ENCODE data around the gene SRRM5. TPM values are rescaled to one million over a fixed set of nuclear protein-coding genes. Genes with fewer than 3 reads are reported as not detected.

The SRRM5 gene
- total and polyA plus RNA-seq, 4 donors, result 0.10 to 2.5 (median 0.69) TPM

- 90% methylated on average over 33 of the region's 35 CpGs for WGBS (ENCODE audit: insufficient coverage)
- H3K4me3 ChIP-seq (ENCODE audit: low read depth, low read length), result no peak overlapping the region
- no peak overlapping the region for H3K27ac ChIP-seq (ENCODE audit: low read depth, low read length)
- no peaks in the 10 kb centered on the region for H3K9me3 ChIP-seq (ENCODE audit: control insufficient read depth, insufficient read depth, low read length)
- DNase-seq (ENCODE audit: low read depth in 4 of 6, low spot score in 6 of 6), result no peak
- no peaks in the 10 kb centered on the region for H3K27me3 ChIP-seq (ENCODE audit: control insufficient read depth, insufficient read depth, low read length)
- H3K36me3 ChIP-seq (ENCODE audit: control insufficient read depth, insufficient read depth, low read length), result peaks cover 68% of the 10 kb centered on the region
- peaks cover 21% of the 10 kb centered on the region for H3K4me1 ChIP-seq (ENCODE audit: control insufficient read depth, insufficient read depth, low read length)
These were observed 12.2 kb downstream of the SRRM5 start for GRCh38 chr19:43623889-43624670.

DNA sequence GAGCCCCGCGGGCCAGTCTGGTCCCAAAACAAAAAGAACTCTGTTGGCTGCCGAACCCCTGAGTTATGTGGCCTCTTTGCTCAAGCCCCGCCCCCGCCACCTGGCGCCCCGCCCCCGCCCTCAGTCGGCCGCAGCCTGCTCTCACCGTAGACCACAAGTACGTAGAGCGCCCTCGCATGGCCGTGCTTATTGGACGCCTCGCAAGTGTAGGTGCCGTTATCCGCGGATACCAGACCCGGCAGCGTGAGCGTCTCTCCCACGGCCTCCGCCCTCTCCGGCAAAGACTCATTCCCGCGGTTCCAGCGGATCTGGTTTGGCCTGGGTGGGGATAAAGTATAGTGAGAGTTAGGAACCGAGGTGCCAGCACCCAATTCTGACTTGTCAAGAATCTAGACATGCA, 13.0 kb downstream of the SRRM5 start:
- no peak for DNase-seq (ENCODE audit: low read depth in 4 of 6, low spot score in 6 of 6)
- H3K4me3 ChIP-seq (ENCODE audit: low read depth, low read length), result no peak overlapping the region
- 27% methylated on average over 15 of the region's 30 CpGs for WGBS (ENCODE audit: insufficient coverage)
- H3K27me3 ChIP-seq (ENCODE audit: control insufficient read depth, insufficient read depth, low read length), result no peaks in the 10 kb centered on the region
- H3K9me3 ChIP-seq (ENCODE audit: control insufficient read depth, insufficient read depth, low read length), result no peaks in the 10 kb centered on the region
- H3K36me3 ChIP-seq (ENCODE audit: control insufficient read depth, insufficient read depth, low read length), result peaks cover 65% of the 10 kb centered on the region
- peaks cover 15% of the 10 kb centered on the region for H3K4me1 ChIP-seq (ENCODE audit: control insufficient read depth, insufficient read depth, low read length)
- H3K27ac ChIP-seq (ENCODE audit: low read depth, low read length), result no peak overlapping the region

DNA sequence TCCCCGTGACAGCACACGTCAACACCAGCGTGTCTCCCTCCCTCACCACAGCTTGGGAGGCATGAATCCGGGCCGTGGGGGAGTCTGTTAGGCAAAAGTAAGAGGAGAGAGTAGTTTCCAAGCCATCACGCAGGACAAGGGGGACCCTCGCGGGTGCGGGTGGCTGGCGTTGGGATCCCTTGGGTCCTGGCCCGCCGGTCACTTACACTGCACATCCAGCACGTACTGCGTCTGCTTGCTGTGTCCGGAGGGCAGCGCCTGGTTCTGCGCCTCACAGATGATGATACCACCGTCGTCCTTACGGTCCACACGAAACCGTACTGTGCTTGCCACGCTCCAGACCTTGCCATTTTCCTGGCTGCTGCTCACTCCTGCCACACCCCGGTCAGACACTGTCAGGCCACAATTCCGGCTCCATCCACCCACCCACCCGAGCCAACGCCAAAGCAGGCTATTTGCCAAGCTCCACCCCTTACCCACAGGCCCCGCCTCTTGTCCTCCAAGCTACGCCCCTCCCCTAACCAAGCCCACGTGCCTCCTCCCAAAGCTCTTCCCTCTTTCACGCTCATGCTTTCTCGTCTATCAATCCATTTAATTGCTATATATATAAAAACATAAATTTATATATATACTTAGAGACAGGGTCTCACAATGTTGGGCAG, 14.2 kb downstream of the SRRM5 start:
- peaks cover 65% of the 10 kb centered on the region for H3K36me3 ChIP-seq (ENCODE audit: control insufficient read depth, insufficient read depth, low read length)
- peak in 2 of 6 donors; percentile 24 to 26 for DNase-seq (ENCODE audit: low read depth in 4 of 6, low spot score in 6 of 6)
- H3K27me3 ChIP-seq (ENCODE audit: control insufficient read depth, insufficient read depth, low read length), result no peaks in the 10 kb centered on the region
- H3K9me3 ChIP-seq (ENCODE audit: control insufficient read depth, insufficient read depth, low read length), result no peaks in the 10 kb centered on the region
- no peak overlapping the region for H3K27ac ChIP-seq (ENCODE audit: low read depth, low read length)
- H3K4me1 ChIP-seq (ENCODE audit: control insufficient read depth, insufficient read depth, low read length), result peaks cover 5% of the 10 kb centered on the region
- no peak overlapping the region for H3K4me3 ChIP-seq (ENCODE audit: low read depth, low read length)
- 82% methylated on average over 24 of the region's 32 CpGs for WGBS (ENCODE audit: insufficient coverage)

DNA sequence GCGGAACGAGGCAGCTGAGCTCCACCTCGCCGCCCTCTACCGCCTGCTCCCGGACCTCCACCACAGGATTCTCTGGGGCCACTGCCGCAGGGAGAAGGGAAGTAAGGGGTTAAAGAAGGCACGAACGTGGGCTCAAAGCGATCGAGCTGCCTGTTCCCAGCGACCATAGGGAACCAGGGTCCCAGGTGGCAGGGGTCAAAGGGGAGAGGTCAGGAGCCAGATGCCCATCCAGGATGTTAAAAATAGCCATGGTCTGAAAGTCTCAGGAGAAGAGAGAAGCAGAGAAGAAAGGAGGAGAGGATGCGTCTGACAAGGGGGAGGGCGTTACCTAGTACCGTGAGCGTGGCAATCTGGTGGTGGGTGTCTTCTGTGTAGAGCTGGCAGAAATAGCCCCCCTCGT, 14.9 kb downstream of the SRRM5 start:
- 56% methylated on average over 13 of the region's 17 CpGs for WGBS (ENCODE audit: insufficient coverage)
- H3K4me1 ChIP-seq (ENCODE audit: control insufficient read depth, insufficient read depth, low read length), result peaks cover 5% of the 10 kb centered on the region
- H3K9me3 ChIP-seq (ENCODE audit: control insufficient read depth, insufficient read depth, low read length), result no peaks in the 10 kb centered on the region
- no peak for DNase-seq (ENCODE audit: low read depth in 4 of 6, low spot score in 6 of 6)
- H3K27me3 ChIP-seq (ENCODE audit: control insufficient read depth, insufficient read depth, low read length), result no peaks in the 10 kb centered on the region
- peaks cover 65% of the 10 kb centered on the region for H3K36me3 ChIP-seq (ENCODE audit: control insufficient read depth, insufficient read depth, low read length)
- no peak overlapping the region for H3K27ac ChIP-seq (ENCODE audit: low read depth, low read length)
- no peak overlapping the region for H3K4me3 ChIP-seq (ENCODE audit: low read depth, low read length)

GRCh38 chr19:43628646-43629326, 16.9 kb downstream of the SRRM5 start:
- 71% methylated on average over 2 of the region's 3 CpGs for whole genome bisulfite sequencing (ENCODE audit: insufficient coverage)
- H3K4me3 ChIP-seq (ENCODE audit: low read depth, low read length), result no peak overlapping the region
- H3K4me1 ChIP-seq (ENCODE audit: control insufficient read depth, insufficient read depth, low read length), result peaks cover 13% of the 10 kb centered on the region
- DNase-seq (ENCODE audit: low read depth in 4 of 6, low spot score in 6 of 6), result peak in 1 of 6 donors; percentile 13
- H3K9me3 ChIP-seq (ENCODE audit: control insufficient read depth, insufficient read depth, low read length), result no peaks in the 10 kb centered on the region
- H3K27me3 ChIP-seq (ENCODE audit: control insufficient read depth, insufficient read depth, low read length), result no peaks in the 10 kb centered on the region
- H3K27ac ChIP-seq (ENCODE audit: low read depth, low read length), result no peak overlapping the region
- peaks cover 48% of the 10 kb centered on the region for H3K36me3 ChIP-seq (ENCODE audit: control insufficient read depth, insufficient read depth, low read length)

- Histone ChIP-seq H3K27ac (ENCODE audit: low read depth, low read length) (no peak overlapping the region), H3K9me3 (ENCODE audit: control insufficient read depth, insufficient read depth, low read length) (no peaks in the 10 kb centered on the region), H3K27me3 (ENCODE audit: control insufficient read depth, insufficient read depth, low read length) (no peaks in the 10 kb centered on the region), H3K36me3 (ENCODE audit: control insufficient read depth, insufficient read depth, low read length) (peaks cover 25% of the 10 kb centered on the region), H3K4me3 (ENCODE audit: low read depth, low read length) (no peak overlapping the region), H3K4me1 (ENCODE audit: control insufficient read depth, insufficient read depth, low read length) (peaks cover 40% of the 10 kb centered on the region)
- no peak for DNase-seq (ENCODE audit: low read depth in 4 of 6, low spot score in 6 of 6)
- WGBS (ENCODE audit: insufficient coverage), result 85% methylated on average over 4 of the region's 5 CpGs
These were observed 19.6 kb downstream of the SRRM5 start for GRCh38 chr19:43631491-43631890.

GRCh38 chr19:43633520-43633919, 21.6 kb downstream of the SRRM5 start:
- H3K9me3 ChIP-seq (ENCODE audit: control insufficient read depth, insufficient read depth, low read length), result no peaks in the 10 kb centered on the region
- no CpG with 5 or more reads among the region's 4 CpGs for WGBS (ENCODE audit: insufficient coverage)
- no peak overlapping the region for H3K4me3 ChIP-seq (ENCODE audit: low read depth, low read length)
- H3K36me3 ChIP-seq (ENCODE audit: control insufficient read depth, insufficient read depth, low read length), result peaks cover 5% of the 10 kb centered on the region
- H3K4me1 ChIP-seq (ENCODE audit: control insufficient read depth, insufficient read depth, low read length), result peaks cover 49% of the 10 kb centered on the region
- H3K27me3 ChIP-seq (ENCODE audit: control insufficient read depth, insufficient read depth, low read length), result no peaks in the 10 kb centered on the region
- no peak for DNase-seq (ENCODE audit: low read depth in 4 of 6, low spot score in 6 of 6)
- peak overlapping the region; percentile 97 for H3K27ac ChIP-seq (ENCODE audit: low read depth, low read length)

- Histone ChIP-seq H3K4me1 (ENCODE audit: control insufficient read depth, insufficient read depth, low read length) (peaks cover 55% of the 10 kb centered on the region), H3K9me3 (ENCODE audit: control insufficient read depth, insufficient read depth, low read length) (no peaks in the 10 kb centered on the region), H3K27me3 (ENCODE audit: control insufficient read depth, insufficient read depth, low read length) (no peaks in the 10 kb centered on the region), H3K36me3 (ENCODE audit: control insufficient read depth, insufficient read depth, low read length) (peaks cover 2% of the 10 kb centered on the region), H3K27ac (ENCODE audit: low read depth, low read length) (peak overlapping the region; percentile 97), H3K4me3 (ENCODE audit: low read depth, low read length) (peak overlapping the region; percentile 12)
- 59% methylated on average over 4 of the region's 5 CpGs for WGBS (ENCODE audit: insufficient coverage)
- no peak for DNase-seq (ENCODE audit: low read depth in 4 of 6, low spot score in 6 of 6)
These were observed 22.2 kb downstream of the SRRM5 start for GRCh38 chr19:43634068-43634467.

GRCh38 chr19:43634506-43634871, 22.6 kb downstream of the SRRM5 start:
- Histone ChIP-seq H3K27me3 (ENCODE audit: control insufficient read depth, insufficient read depth, low read length) (no peaks in the 10 kb centered on the region), H3K4me1 (ENCODE audit: control insufficient read depth, insufficient read depth, low read length) (peaks cover 55% of the 10 kb centered on the region), H3K27ac (ENCODE audit: low read depth, low read length) (peak overlapping the region; percentile 97), H3K36me3 (ENCODE audit: control insufficient read depth, insufficient read depth, low read length) (peaks cover 2% of the 10 kb centered on the region), H3K9me3 (ENCODE audit: control insufficient read depth, insufficient read depth, low read length) (no peaks in the 10 kb centered on the region), H3K4me3 (ENCODE audit: low read depth, low read length) (peak overlapping the region; percentile 66)
- 18% methylated on average over 2 of the region's 5 CpGs for WGBS (ENCODE audit: insufficient coverage)
- peak in 3 of 6 donors; percentile 55 to 82 (median 77) for DNase-seq (ENCODE audit: low read depth in 4 of 6, low spot score in 6 of 6)
